HepG2 (cell line): Measurements from ENCODE around the gene HMBS. TPM values are rescaled to one million over a fixed set of nuclear protein-coding genes. Genes with fewer than 3 reads are reported as not detected.

Experiments used
- ATAD3A ChIP-seq: sonication (generic); formaldehyde crosslinking; IDR thresholded peaks from 2 replicates; pipeline ENCODE4 v1.4.0; 2020; ENCODE audit warnings: missing genetic modification reagents
- BHLHE40 ChIP-seq: IDR thresholded peaks from 2 replicates; pipeline ENCODE4 v1.6.1; 2011; ENCODE audit warnings: low read length, improper control_type of control experiment
- CAMTA2 ChIP-seq: sonication (generic); formaldehyde crosslinking; IDR thresholded peaks from 2 replicates; pipeline ENCODE4 v1.4.0; 2020; ENCODE audit warnings: mild to moderate bottlenecking, missing genetic modification reagents, borderline replicate concordance
- FOXO1 ChIP-seq: sonication (generic); formaldehyde crosslinking; IDR thresholded peaks from 2 replicates; pipeline ENCODE4 v1.4.0; 2020; ENCODE audit warnings: missing genetic modification reagents
- GATA4 ChIP-seq: sonication (generic); IDR thresholded peaks from 2 replicates; pipeline ENCODE4 v1.6.1; 2016; ENCODE audit warnings: antibody characterized with exemption, low read depth, borderline replicate concordance
- HHEX ChIP-seq: IDR thresholded peaks from 2 replicates; pipeline ENCODE4 v1.6.1; 2016; ENCODE audit warnings: control low read depth
- MTF1 ChIP-seq: sonication (generic); formaldehyde crosslinking; IDR thresholded peaks from 2 replicates; pipeline ENCODE4 v1.5.0; 2020; ENCODE audit warnings: missing genetic modification reagents
- SIX4 ChIP-seq: sonication (generic); formaldehyde crosslinking; IDR thresholded peaks from 2 replicates; pipeline ENCODE4 v1.4.0; 2020; ENCODE audit warnings: missing genetic modification reagents
- SP5 ChIP-seq: IDR thresholded peaks from 2 replicates; pipeline ENCODE4 v1.6.1; 2016; ENCODE audit warnings: low read depth, borderline replicate concordance
- TBX2 ChIP-seq: sonication (generic); formaldehyde crosslinking; IDR thresholded peaks from 2 replicates; pipeline ENCODE4 v1.5.0; 2020; ENCODE audit warnings: missing genetic modification reagents, mild to moderate bottlenecking, borderline replicate concordance
- TP53 ChIP-seq: sonication (generic); formaldehyde crosslinking; conservative IDR thresholded peaks from 2 replicates; pipeline ENCODE4 v1.4.0; 2020; ENCODE audit warnings: missing genetic modification reagents
- YEATS2 ChIP-seq: sonication (generic); formaldehyde crosslinking; IDR thresholded peaks from 2 replicates; pipeline ENCODE4 v1.4.0; 2020; ENCODE audit warnings: missing genetic modification reagents, borderline replicate concordance
- ZBTB7B ChIP-seq: sonication (generic); formaldehyde crosslinking; IDR thresholded peaks from 2 replicates; pipeline ENCODE4 v1.4.0; 2020; ENCODE audit warnings: missing genetic modification reagents
- ZFP36L2 ChIP-seq: sonication (generic); formaldehyde crosslinking; IDR thresholded peaks from 2 replicates; pipeline ENCODE4 v1.4.0; 2020; ENCODE audit warnings: missing genetic modification reagents
- ZFP62 ChIP-seq: sonication (generic); formaldehyde crosslinking; IDR thresholded peaks from 2 replicates; pipeline ENCODE4 v1.4.0; 2020; ENCODE audit warnings: missing genetic modification reagents
- ZNF136 ChIP-seq: sonication (generic); formaldehyde crosslinking; IDR thresholded peaks from 2 replicates; pipeline ENCODE4 v1.8.1; 2022; ENCODE audit warnings: low read depth, mild to moderate bottlenecking, moderate library complexity, missing genetic modification reagents
- ZNF205 ChIP-seq: IDR thresholded peaks from 2 replicates; pipeline ENCODE4 v1.6.1; 2018; ENCODE audit warnings: missing biosample characterization, missing genetic modification reagents
- ZNF337 ChIP-seq: sonication (generic); formaldehyde crosslinking; IDR thresholded peaks from 2 replicates; pipeline ENCODE4 v1.5.1; 2020; ENCODE audit warnings: missing genetic modification reagents, low read depth, mild to moderate bottlenecking, borderline replicate concordance
- ZNF343 ChIP-seq: sonication (generic); formaldehyde crosslinking; IDR thresholded peaks from 2 replicates; pipeline ENCODE4 v1.4.0; 2020; ENCODE audit warnings: mild to moderate bottlenecking, missing genetic modification reagents
- ZNF644 ChIP-seq: IDR thresholded peaks from 2 replicates; pipeline ENCODE4 v1.6.1; 2016; ENCODE audit warnings: low read depth
- ZNF878 ChIP-seq: sonication (generic); formaldehyde crosslinking; IDR thresholded peaks from 2 replicates; pipeline ENCODE4 v1.8.1; 2023; ENCODE audit warnings: mild to moderate bottlenecking, missing genetic modification reagents, moderate library complexity
- ZNF891 ChIP-seq: sonication (generic); formaldehyde crosslinking; IDR thresholded peaks from 2 replicates; pipeline ENCODE4 v1.5.0; 2020; ENCODE audit warnings: mild to moderate bottlenecking, missing genetic modification reagents
- polyA plus RNA-seq, 8 experiments: library from polyadenylated mRNA; depleted of rRNA in 3 of 8; stranded (reverse) in 7 of 8; unstranded in 1 of 8; fragments of >200 nt; fragmentation: Illumina TruSeq in 4 of 8; extraction: Trizol in 4 of 8; gene quantifications; 2 replicates each; pipeline versions ENCODE4 v1.2.1 to v1.2.3, GENCODE V29; 2011 to 2016; ENCODE audit warnings: low read depth in 4 of 8, missing spikeins in 1 of 8, mixed read lengths in 1 of 8; ENCODE audit not compliant: insufficient read depth in 1 of 8
- total RNA-seq, 5 experiments: library from RNA; depleted of rRNA; stranded (reverse); fragments of >200 nt; fragmentation: Illumina TruSeq; extraction: Trizol; gene quantifications; 2 replicates each; pipeline ENCODE4 v1.2.3, GENCODE V29; 2016; ENCODE audit warnings: low read depth in 1 of 5
- TF ChIP-seq, protein P1 (sequence below): fragments of 450-650 bp; IDR thresholded peaks from 2 replicates; pipeline ENCODE4 v1.6.1; 2017; ENCODE audit warnings: mild to moderate bottlenecking
- TF ChIP-seq, protein P2 (sequence below): sonication (generic); formaldehyde crosslinking; IDR thresholded peaks from 2 replicates; pipeline ENCODE4 v1.5.0; 2020; ENCODE audit warnings: missing genetic modification reagents
- TF ChIP-seq, protein P3 (sequence below): sonication (generic); formaldehyde crosslinking; IDR thresholded peaks from 2 replicates; pipeline ENCODE4 v1.8.0; 2022; ENCODE audit warnings: mild to moderate bottlenecking, missing genetic modification reagents, borderline replicate concordance
- TF ChIP-seq, protein P4 (sequence below): sonication (generic); formaldehyde crosslinking; IDR thresholded peaks from 2 replicates; pipeline ENCODE4 v1.4.0; 2020; ENCODE audit warnings: mild to moderate bottlenecking, low read depth, missing genetic modification reagents

HMBS gene
- total and polyA plus RNA-seq, 2 of the 13 experiments (the other 11 are each of a cell fraction or from before 2014, with no cell fraction given): 9.4 to 46.9 TPM

DNA sequence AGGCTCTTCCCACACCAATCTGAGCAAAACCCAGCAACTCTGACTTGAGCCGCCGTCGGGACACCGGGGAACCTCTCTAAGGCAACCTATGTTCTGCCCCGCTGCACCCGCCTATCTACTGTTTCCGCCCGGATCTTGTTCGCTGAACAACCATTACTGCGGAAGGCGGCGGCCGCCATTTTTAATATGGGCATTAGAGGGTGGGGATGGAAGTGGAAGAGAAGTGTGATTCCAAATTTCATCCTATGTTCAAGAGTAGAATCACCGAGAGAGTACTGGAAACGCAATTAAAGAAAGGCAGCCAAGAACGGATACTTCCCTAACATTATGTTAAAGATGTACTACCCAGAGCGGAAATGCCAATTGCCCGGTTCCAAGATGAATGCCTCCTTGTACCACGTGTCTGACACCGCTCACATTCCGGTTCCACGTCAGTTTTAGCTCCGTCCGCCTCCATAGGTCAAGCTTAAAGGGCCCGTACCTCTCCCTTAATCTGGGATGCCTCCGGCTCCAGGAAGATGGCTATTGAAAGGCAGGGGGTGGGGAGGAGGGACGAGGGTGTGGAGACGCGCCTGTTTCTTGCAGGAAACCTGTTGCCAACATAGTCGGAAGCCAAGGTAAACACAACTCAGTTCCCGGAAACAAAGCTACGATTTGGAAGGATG lies 17.2 kb downstream of the HMBS start, which contains the start of gene DPAGT1 (continued):
- TF ChIP-seq SP5 (CRISPR knock-in tag) (0 out of 2 replicates have a peak, but pooled peaks have one; percentile 41), GATA4 (no peak), ZNF644 (CRISPR knock-in tag) (no peak), FOXO1 (CRISPR knock-in tag) (no peak), ATAD3A (CRISPR knock-in tag) (no peak), ZFP36L2 (CRISPR knock-in tag) (no peak), ZNF337 (CRISPR knock-in tag) (no peak), ZNF343 (CRISPR knock-in tag) (no peak), ZFP62 (CRISPR knock-in tag) (no peak), BHLHE40 (0 out of 2 replicates have a peak, but pooled peaks have one; percentile 15), SIX4 (CRISPR knock-in tag) (no peak), ZNF136 (CRISPR knock-in tag) (no peak; the same call in 1 of the 2 replicates), TP53 (CRISPR knock-in tag) (no peak), MTF1 (no peak), ZNF205 (CRISPR knock-in tag) (no peak), HHEX (CRISPR knock-in tag) (no peak; the same call in 1 of the 2 replicates), ZNF878 (CRISPR knock-in tag) (no peak), YEATS2 (peak; percentile 77; the same call in 1 of the 2 replicates), TBX2 (CRISPR knock-in tag) (peak; percentile 18; the same call in 1 of the 2 replicates), CAMTA2 (CRISPR knock-in tag) (no peak), ZBTB7B (0 out of 2 replicates have a peak, but pooled peaks have one; percentile 11), ZNF891 (no peak)
- TF ChIP-seq, protein P1, sequence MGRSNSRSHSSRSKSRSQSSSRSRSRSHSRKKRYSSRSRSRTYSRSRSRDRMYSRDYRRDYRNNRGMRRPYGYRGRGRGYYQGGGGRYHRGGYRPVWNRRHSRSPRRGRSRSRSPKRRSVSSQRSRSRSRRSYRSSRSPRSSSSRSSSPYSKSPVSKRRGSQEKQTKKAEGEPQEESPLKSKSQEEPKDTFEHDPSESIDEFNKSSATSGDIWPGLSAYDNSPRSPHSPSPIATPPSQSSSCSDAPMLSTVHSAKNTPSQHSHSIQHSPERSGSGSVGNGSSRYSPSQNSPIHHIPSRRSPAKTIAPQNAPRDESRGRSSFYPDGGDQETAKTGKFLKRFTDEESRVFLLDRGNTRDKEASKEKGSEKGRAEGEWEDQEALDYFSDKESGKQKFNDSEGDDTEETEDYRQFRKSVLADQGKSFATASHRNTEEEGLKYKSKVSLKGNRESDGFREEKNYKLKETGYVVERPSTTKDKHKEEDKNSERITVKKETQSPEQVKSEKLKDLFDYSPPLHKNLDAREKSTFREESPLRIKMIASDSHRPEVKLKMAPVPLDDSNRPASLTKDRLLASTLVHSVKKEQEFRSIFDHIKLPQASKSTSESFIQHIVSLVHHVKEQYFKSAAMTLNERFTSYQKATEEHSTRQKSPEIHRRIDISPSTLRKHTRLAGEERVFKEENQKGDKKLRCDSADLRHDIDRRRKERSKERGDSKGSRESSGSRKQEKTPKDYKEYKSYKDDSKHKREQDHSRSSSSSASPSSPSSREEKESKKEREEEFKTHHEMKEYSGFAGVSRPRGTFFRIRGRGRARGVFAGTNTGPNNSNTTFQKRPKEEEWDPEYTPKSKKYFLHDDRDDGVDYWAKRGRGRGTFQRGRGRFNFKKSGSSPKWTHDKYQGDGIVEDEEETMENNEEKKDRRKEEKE: no peak
- TF ChIP-seq, protein P2, sequence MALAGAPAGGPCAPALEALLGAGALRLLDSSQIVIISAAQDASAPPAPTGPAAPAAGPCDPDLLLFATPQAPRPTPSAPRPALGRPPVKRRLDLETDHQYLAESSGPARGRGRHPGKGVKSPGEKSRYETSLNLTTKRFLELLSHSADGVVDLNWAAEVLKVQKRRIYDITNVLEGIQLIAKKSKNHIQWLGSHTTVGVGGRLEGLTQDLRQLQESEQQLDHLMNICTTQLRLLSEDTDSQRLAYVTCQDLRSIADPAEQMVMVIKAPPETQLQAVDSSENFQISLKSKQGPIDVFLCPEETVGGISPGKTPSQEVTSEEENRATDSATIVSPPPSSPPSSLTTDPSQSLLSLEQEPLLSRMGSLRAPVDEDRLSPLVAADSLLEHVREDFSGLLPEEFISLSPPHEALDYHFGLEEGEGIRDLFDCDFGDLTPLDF (CRISPR knock-in tag): no peak
- TF ChIP-seq, protein P3, sequence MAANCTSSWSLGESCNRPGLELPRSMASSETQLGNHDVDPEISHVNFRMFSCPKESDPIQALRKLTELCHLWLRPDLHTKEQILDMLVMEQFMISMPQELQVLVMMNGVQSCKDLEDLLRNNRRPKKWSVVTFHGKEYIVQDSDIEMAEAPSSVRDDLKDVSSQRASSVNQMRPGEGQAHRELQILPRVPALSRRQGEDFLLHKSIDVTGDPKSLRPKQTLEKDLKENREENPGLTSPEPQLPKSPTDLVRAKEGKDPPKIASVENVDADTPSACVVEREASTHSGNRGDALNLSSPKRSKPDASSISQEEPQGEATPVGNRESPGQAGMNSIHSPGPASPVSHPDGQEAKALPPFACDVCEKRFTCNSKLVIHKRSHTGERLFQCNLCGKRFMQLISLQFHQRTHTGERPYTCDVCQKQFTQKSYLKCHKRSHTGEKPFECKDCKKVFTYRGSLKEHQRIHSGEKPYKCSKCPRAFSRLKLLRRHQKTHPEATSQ (CRISPR knock-in tag): peak; percentile 6; the same call in 1 of the 2 replicates
- TF ChIP-seq, protein P4, sequence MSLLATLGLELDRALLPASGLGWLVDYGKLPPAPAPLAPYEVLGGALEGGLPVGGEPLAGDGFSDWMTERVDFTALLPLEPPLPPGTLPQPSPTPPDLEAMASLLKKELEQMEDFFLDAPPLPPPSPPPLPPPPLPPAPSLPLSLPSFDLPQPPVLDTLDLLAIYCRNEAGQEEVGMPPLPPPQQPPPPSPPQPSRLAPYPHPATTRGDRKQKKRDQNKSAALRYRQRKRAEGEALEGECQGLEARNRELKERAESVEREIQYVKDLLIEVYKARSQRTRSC: no peak
